LoVo (cell line): ENCODE measurements around the gene POLE3.
"Not testable (repeated sequence)": the region's sequence is repeated elsewhere in the genome, so short reads cannot be mapped to it uniquely, and the experiment has no call there.

Experiments used
- DNase-seq: peaks from one replicate; pipeline ENCODE4 v3.0.0-alpha.2; 2016; ENCODE audit warnings: low spot score

POLE3 gene, protein sequence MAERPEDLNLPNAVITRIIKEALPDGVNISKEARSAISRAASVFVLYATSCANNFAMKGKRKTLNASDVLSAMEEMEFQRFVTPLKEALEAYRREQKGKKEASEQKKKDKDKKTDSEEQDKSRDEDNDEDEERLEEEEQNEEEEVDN

GRCh38 chr9:113410207-113410864 is at the start of gene POLE3, which contains the start of gene C9orf43:
Gene POLE3, minus strand, starts transcription at chr9:113410675. Its CDS starts 382 bp downstream, at chr9:113410293.
Gene C9orf43, plus strand, starts transcription at chr9:113410747. Its CDS starts 2,747 bp downstream, at chr9:113413494.
- peak; percentile 95 for DNase-seq

- DNase-seq: no peak
Measured at GRCh38 chr9:113456235-113456634, 45.8 kb upstream of the POLE3 start.

GRCh38 chr9:113454914-113455761 is 44.7 kb upstream of the POLE3 start:
- peak; percentile 69 for DNase-seq

DNA sequence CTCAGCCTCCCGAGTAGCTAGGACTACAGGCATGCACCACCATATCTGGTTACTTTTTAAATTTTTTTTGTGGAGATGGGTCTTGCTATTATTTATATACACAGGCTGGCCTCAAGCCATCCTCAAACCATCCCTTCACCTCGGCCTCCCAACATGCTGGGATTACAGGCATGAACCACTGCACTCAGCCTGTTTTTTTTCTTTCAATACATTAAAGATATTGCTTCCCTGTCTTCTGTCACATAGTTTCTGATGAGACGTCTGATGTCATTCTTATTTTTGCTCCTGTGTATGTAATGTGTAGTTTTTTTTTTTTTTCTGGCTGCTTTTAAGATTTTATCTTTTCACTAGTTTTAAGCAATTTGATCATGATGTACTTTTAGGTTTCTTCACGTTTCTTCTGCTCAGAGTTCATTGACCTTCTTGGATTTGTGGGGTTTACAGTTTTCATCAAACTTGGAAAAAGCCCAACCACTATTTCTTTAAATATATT is 41.7 kb upstream of the POLE3 start:
- DNase-seq: no peak

DNA sequence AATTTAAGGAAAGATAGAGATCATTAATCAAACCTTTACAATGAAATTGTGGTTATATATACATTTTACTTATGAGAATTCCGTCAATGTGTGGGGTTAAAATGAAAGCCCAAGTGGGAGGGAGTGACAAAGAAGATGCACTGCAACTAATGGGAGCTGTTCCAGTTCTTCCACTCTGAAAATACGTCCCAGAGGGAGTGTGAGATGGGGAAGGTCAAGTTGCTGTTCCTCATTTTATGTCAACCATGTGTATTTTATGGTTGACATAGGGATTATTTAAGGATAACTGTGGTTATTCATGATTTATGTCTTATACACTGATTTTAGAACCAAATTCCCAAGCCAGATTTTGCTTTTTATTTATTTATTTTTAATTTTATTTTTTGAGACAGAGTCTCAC is 38.9 kb upstream of the POLE3 start:
- no peak for DNase-seq

DNA sequence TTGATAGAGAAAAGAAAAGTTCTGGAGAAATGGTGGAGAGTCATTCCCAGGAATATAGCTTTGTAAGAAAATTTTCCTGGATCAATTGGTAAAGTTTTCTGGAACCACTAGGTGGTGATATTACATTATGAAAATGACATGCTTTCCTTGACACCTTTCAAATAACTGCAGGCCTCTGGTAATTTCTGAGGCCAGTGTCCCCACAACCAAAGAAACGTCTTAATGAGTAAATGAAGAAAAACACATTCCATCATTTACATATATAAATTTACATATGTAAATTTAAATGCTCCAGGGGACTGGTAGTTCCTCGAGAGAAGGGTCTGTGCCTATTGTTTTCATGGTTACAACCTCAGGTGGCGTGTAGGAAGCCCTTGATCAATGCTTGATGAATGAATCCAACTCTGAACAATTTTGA is 35.9 kb upstream of the POLE3 start:
- peak; percentile 41 for DNase-seq

DNA sequence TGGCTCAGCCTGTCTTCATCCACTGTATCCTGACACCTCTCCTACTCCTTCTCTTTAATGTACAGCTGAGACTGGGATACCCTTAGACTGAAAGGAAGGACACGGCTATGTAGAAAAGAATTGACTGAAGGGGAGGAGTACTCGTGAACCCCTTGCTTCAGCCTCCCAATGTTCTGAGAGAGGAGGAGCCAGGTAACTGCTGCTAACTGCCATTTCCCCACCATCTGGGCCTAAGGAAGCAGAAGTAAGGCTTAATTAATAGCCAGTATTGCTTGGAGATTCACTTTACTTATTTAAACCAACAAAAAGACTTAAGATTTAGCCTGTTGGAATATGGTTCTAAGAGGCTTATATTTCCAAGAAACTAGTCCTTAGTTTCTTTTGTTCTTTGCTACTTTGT is 34.3 kb upstream of the POLE3 start:
- no peak for DNase-seq

GRCh38 chr9:113437716-113438115 is 27.2 kb upstream of the POLE3 start:
- not testable (repeated sequence) for DNase-seq

GRCh38 chr9:113436728-113437515 is 26.4 kb upstream of the POLE3 start:
- DNase-seq: no peak

DNA sequence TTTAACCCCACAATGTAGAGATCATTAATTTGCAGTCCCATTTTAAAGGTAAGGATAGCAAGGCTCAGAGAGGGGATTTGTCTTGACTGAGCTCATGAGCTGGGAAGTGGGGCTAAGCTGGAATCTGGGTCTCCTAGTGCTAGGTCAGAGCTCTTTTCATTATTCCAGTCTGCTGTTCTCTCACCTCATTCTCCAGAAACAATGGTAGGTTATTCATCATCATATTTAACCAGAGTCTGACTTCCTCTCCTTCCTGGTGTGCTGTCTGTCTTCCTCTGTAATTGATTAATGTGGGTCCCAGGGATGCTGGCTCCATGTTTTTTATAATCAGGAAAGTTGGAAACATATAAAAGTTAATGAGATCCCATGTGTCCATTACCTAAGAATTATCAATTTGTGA is 20.7 kb upstream of the POLE3 start:
- DNase-seq: no peak

GRCh38 chr9:113428062-113428615 is 17.7 kb upstream of the POLE3 start:
- DNase-seq: no peak

GRCh38 chr9:113427629-113428028 is 17.2 kb upstream of the POLE3 start:
- no peak for DNase-seq

DNA sequence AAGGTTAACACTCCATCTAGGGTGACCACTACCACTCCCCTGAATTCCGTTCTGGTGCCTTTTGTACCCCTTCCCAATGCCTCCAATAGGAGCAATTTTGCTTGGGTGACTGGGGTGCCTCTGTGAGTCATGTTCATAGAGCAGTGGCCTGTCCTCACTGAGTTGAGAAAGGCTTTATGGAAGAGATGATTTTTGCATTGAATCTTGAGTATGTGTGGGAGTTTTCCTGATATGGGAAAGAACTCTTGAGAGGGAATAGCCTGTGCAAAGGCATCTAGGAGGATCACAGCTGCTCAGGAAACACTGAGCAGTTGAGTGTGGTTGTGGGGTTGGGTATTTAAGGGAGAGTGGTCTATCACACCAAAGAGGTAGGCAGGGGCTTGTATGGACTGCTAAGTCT is 16.2 kb upstream of the POLE3 start:
- DNase-seq: no peak

GRCh38 chr9:113425072-113425471 is 14.6 kb upstream of the POLE3 start:
- no peak for DNase-seq

DNA sequence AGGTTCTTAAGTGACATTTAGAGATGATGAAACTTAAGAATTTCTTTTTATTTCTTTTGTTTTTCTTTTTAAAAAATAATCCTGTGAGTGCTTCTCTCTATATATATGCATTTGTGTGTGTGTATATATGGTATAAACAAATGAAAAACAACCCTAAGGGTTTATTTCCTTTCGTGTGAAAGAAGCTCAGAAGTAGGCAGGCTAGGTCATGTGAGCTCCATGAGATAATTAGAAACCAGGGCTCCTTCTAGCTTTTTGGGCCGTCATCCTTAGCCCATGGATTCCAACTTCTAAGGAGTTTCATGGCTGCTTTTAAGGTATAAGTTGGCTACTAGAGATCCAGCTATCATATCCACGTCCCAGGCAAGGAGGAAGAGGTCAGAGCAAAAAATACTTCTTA is 11.3 kb upstream of the POLE3 start:
- DNase-seq: no peak

DNA sequence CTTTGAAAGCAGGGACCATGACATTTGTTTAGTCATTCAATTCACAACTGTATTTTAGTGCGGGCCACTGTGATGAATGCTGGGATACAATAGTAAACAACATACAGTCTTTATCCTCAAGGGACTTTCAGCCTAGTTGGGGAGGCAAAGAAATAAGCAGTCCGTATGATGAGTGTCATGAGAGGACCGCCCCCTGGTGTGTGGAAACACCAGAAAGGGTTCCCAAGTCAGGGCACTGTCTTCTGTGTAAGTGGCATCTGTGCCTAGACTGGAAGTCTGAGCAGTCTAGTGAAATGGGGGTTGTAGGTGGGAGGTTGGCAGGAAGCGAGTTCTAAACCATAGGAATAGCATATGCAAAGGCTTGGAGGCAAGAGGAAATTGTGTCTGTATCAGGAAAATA is 6.9 kb upstream of the POLE3 start:
- DNase-seq: no peak

DNA sequence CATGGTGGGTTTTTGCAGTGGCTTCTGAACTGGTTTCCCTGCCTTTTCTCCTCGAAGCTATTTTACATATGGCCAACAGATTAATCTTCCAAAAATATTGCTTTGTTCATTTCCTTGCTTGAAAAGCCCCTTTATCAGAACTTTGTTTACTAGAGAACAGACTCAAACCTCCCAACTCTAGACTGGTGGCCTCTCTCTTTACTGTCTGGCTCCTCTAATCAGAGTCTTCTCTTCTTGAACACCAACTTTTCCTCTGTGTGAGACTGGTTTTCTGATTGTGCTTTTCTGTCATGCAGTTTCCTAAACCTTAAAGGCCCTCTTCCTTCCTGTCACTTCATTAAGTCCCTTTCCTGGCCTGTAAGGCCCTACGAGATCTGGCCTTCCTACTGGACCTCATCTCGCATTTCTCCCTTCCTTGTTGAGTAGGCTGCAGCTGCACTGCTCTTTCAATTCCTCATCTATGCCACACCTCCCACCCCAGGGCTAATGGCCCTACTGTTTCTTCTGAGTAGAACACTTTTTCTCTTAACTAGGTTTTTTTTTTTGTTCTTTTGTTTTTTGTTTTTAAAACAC is 5.8 kb upstream of the POLE3 start:
- DNase-seq: no peak

GRCh38 chr9:113409883-113410206 is 630 bp downstream of the POLE3 start:
- no peak for DNase-seq

- no peak for DNase-seq
Measured at GRCh38 chr9:113409481-113409880, 994 bp downstream of the POLE3 start.

DNA sequence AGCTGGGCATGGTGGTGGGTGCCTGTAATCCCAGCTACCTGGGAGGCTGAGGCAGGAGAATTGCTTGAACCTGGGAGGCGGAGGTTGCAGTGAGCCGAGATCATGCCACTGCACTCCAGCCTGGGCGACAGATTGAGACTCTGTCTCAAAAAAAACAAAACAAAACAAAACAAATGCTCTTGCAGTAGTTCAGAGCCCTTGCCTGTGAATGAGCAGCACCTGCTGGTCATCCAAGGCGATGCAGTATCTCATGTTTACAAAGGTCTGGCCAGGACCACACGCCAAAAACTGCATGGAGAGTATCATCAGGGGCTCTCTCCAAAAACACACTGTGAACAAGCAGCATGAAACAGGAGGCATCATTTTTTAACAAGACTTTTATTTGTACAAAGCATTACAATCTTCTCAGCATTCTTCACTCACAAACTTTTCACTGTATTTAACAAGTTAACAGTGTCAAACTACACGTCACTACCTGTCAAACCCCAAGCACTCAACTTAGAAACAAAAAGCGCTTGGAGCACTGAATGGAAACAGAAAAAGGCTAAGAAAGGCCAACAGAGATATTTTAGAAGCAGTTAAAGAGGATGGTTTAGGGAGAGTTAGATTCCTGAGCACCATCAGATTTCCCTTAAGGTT is 3.5 kb downstream of the POLE3 start:
- DNase-seq: peak; percentile 56

DNA sequence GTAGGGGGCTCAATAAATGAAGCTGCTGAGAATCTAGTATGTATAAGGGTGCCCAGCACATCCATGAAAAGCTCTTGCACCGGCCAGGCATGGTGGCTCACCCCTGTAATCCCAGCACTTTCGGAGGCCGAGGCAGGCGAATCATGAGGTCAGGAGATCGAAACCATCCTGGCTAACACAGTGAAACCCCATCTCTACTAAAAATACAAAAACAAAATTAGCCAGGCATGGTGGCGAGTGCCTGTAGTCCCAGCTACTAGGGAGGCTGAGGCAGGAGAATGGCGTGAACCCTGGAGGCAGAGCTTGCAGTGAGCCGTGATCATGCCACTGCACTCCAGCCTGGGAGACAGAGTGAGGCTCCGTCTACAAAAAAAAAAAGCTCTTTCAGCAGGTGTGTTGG is 4.1 kb downstream of the POLE3 start:
- DNase-seq: not testable (repeated sequence)
